HG02571 (cell line): ENCODE results near the gene KLF11.
A peak's percentile ranks its signal among the peaks of the same experiment; 100 is the strongest.

Experiments
- ATAC-seq: cut with Tn5 transposase; IDR thresholded peaks from one replicate; pipeline ENCODE4 v1.9.1; 2021; ENCODE audit warnings: mild to moderate bottlenecking, moderate library complexity; ENCODE audit not compliant: unreplicated experiment

Gene KLF11

GRCh38 chr2:10043256-10043905, at the start of gene KLF11:
KLF11 (plus strand) TSS chr2:10043550; CDS start chr2:10043717, 167 bp downstream.
- peak; percentile 65 for ATAC-seq

- no peak for ATAC-seq
Measured at GRCh38 chr2:9994462-9994861, 48.9 kb upstream of the KLF11 start.

GRCh38 chr2:9995059-9995458, 48.3 kb upstream of the KLF11 start:
- no peak for ATAC-seq

GRCh38 chr2:9996321-9996720, 47.0 kb upstream of the KLF11 start:
- ATAC-seq: no peak

GRCh38 chr2:9997936-9998335, 45.4 kb upstream of the KLF11 start:
- no peak for ATAC-seq

- ATAC-seq: no peak
Measured at GRCh38 chr2:9998916-9999654, 44.3 kb upstream of the KLF11 start.

- ATAC-seq: no peak
Measured at GRCh38 chr2:9999693-10000092, 43.7 kb upstream of the KLF11 start.

GRCh38 chr2:10000541-10000940, 42.8 kb upstream of the KLF11 start:
- ATAC-seq: no peak

- no peak for ATAC-seq
Measured at GRCh38 chr2:10001586-10001985, 41.8 kb upstream of the KLF11 start.

- no peak for ATAC-seq
Measured at GRCh38 chr2:10002109-10002508, 41.2 kb upstream of the KLF11 start.

- ATAC-seq: no peak
Measured at GRCh38 chr2:10002681-10003080, 40.7 kb upstream of the KLF11 start.

GRCh38 chr2:10003206-10004125, 39.9 kb upstream of the KLF11 start:
- no peak for ATAC-seq

- no peak for ATAC-seq
Measured at GRCh38 chr2:10004401-10004800, 38.9 kb upstream of the KLF11 start.

- no peak for ATAC-seq
Measured at GRCh38 chr2:10004836-10005235, 38.5 kb upstream of the KLF11 start.

- ATAC-seq: no peak
Measured at GRCh38 chr2:10005461-10006235, 37.7 kb upstream of the KLF11 start.

- no peak for ATAC-seq
Measured at GRCh38 chr2:10006236-10007161, 36.9 kb upstream of the KLF11 start.

GRCh38 chr2:10007435-10007834, 35.9 kb upstream of the KLF11 start:
- ATAC-seq: no peak

GRCh38 chr2:10007921-10008808, 35.2 kb upstream of the KLF11 start:
- ATAC-seq: no peak

- ATAC-seq: no peak
Measured at GRCh38 chr2:10008809-10009176, 34.6 kb upstream of the KLF11 start.
